Loucy (cell line): ENCODE results near the gene SEMA5B.

Experiments used
- H2AFZ ChIP-seq: fragments of 200-600 bp; sonication (generic); 2 replicates; pipeline ENCODE4 v1.6.0; 2016; ENCODE audit warnings: antibody characterized with exemption, mild to moderate bottlenecking, low read length, moderate library complexity
- H3F3A ChIP-seq: fragments of 200-600 bp; 2 replicates; pipeline ENCODE4 v1.6.0; 2016; ENCODE audit warnings: antibody characterized with exemption, low read depth, mild to moderate bottlenecking
- H3K27me3 ChIP-seq: fragments of 200-600 bp; sonication (generic); 2 replicates; pipeline ENCODE4 v1.6.1; 2014; ENCODE audit warnings: low read length, mild to moderate bottlenecking; ENCODE audit not compliant: insufficient read depth, poor library complexity, severe bottlenecking
- H3K36me3 ChIP-seq: fragments of 200-600 bp; sonication (generic); 2 replicates; pipeline ENCODE4 v1.6.1; 2016; ENCODE audit warnings: low read length; ENCODE audit not compliant: insufficient read depth
- H3K4me1 ChIP-seq: fragments of 200-600 bp; sonication (generic); 2 replicates; pipeline ENCODE4 v1.5.1; 2014; ENCODE audit warnings: low read length, mild to moderate bottlenecking; ENCODE audit not compliant: insufficient read depth, poor library complexity, severe bottlenecking
- H3K4me2 ChIP-seq: fragments of 200-600 bp; sonication (generic); 2 replicates; pipeline ENCODE4 v1.6.0; 2014; ENCODE audit warnings: antibody characterized with exemption, low read length, low read depth, mild to moderate bottlenecking; ENCODE audit not compliant: poor library complexity, severe bottlenecking
- H3K4me3 ChIP-seq: fragments of 200-600 bp; sonication (generic); 2 replicates; pipeline ENCODE4 v1.5.1; 2014; ENCODE audit warnings: low read length, mild to moderate bottlenecking, mixed read lengths; ENCODE audit not compliant: poor library complexity, severe bottlenecking
- H3K79me2 ChIP-seq: fragments of 200-600 bp; sonication (generic); 2 replicates; pipeline ENCODE4 v1.6.1; 2014; ENCODE audit warnings: low read length; ENCODE audit not compliant: insufficient read depth
- H3K9ac ChIP-seq: fragments of 200-600 bp; sonication (generic); 2 replicates; pipeline ENCODE4 v1.6.0; 2014; ENCODE audit warnings: mild to moderate bottlenecking, low read depth, low read length, moderate library complexity; ENCODE audit not compliant: poor library complexity, severe bottlenecking
- H3K9me2 ChIP-seq: fragments of 200-600 bp; sonication (generic); replicated peaks from 2 replicates; pipeline ENCODE4 v1.6.1; 2016; ENCODE audit warnings: low read depth, low read length, mixed read lengths
- H3K9me3 ChIP-seq: fragments of 200-600 bp; sonication (generic); 2 replicates; pipeline ENCODE4 v1.6.1; 2014; ENCODE audit warnings: mild to moderate bottlenecking, antibody characterized with exemption, low read length, low read depth; ENCODE audit not compliant: insufficient read depth
- H4K20me1 ChIP-seq: fragments of 200-600 bp; sonication (generic); 2 replicates; pipeline ENCODE4 v1.6.0; 2014; ENCODE audit warnings: antibody characterized with exemption, low read length, mild to moderate bottlenecking; ENCODE audit not compliant: insufficient read depth, poor library complexity, severe bottlenecking
- EZH2phosphoT487 ChIP-seq: fragments of 200-600 bp; IDR thresholded peaks from 2 replicates; pipeline ENCODE4 v1.6.1; 2018; ENCODE audit warnings: antibody characterized with exemption, mild to moderate bottlenecking, moderate library complexity, borderline replicate concordance
- TF ChIP-seq, protein P1 (sequence below): fragments of 200-600 bp; sonication (generic); conservative IDR thresholded peaks from 2 replicates; pipeline ENCODE4 v1.5.1; 2014; ENCODE audit warnings: mild to moderate bottlenecking, antibody characterized with exemption, low read length

The SEMA5B gene

GRCh38 chr3:122978569-122978968 is 49.0 kb downstream of the SEMA5B start:
- Histone ChIP-seq H3K4me3 (no peak overlapping the region), H3K4me1 (peaks cover 22% of the 10 kb centered on the region)

GRCh38 chr3:122977746-122978466 is 49.7 kb downstream of the SEMA5B start:
- Histone ChIP-seq H3F3A (no peaks in the 10 kb centered on the region), H2AFZ (no peak overlapping the region), H3K79me2 (no peaks in the 10 kb centered on the region), H3K9me3 (no peaks in the 10 kb centered on the region), H3K36me3 (no peaks in the 10 kb centered on the region), H3K27me3 (peaks cover 81% of the 10 kb centered on the region), H4K20me1 (peaks cover 3% of the 10 kb centered on the region), H3K4me1 (peaks cover 22% of the 10 kb centered on the region), H3K9ac (no peak overlapping the region), H3K9me2 (no peaks in the 10 kb centered on the region), H3K4me3 (no peak overlapping the region), H3K4me2 (no peak overlapping the region)
- TF ChIP-seq EZH2phosphoT487, result no peak

More at GRCh38 chr3:122978569-122978968, 49.0 kb downstream of the SEMA5B start:
- Histone ChIP-seq H4K20me1 (peaks cover 3% of the 10 kb centered on the region), H3K9me3 (no peaks in the 10 kb centered on the region), H3K27me3 (peaks cover 74% of the 10 kb centered on the region), H3K9me2 (no peaks in the 10 kb centered on the region), H3K4me2 (no peak overlapping the region), H3K36me3 (no peaks in the 10 kb centered on the region), H3K9ac (no peak overlapping the region), H3F3A (no peaks in the 10 kb centered on the region), H2AFZ (no peak overlapping the region), H3K79me2 (no peaks in the 10 kb centered on the region)
- TF ChIP-seq, protein P1, sequence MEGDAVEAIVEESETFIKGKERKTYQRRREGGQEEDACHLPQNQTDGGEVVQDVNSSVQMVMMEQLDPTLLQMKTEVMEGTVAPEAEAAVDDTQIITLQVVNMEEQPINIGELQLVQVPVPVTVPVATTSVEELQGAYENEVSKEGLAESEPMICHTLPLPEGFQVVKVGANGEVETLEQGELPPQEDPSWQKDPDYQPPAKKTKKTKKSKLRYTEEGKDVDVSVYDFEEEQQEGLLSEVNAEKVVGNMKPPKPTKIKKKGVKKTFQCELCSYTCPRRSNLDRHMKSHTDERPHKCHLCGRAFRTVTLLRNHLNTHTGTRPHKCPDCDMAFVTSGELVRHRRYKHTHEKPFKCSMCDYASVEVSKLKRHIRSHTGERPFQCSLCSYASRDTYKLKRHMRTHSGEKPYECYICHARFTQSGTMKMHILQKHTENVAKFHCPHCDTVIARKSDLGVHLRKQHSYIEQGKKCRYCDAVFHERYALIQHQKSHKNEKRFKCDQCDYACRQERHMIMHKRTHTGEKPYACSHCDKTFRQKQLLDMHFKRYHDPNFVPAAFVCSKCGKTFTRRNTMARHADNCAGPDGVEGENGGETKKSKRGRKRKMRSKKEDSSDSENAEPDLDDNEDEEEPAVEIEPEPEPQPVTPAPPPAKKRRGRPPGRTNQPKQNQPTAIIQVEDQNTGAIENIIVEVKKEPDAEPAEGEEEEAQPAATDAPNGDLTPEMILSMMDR, result no peak
- no peak for TF ChIP-seq EZH2phosphoT487

DNA sequence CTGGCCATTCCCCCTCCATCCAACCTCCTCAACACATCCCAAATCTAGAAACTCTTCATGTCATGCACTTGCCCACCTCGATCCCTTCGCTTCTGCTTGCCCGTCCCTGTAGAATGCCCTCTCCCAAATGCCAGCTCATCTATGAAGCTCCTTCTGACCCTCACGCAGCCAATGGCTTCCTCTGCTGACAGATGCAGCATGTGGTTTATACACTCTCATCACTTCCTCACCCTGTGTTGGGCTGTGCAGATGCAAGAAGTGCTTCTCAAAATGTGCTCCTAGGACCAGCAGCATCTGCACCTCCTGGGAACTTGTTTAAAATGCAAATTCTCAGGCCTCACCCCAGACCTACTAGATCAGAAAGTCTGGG is 51.7 kb downstream of the SEMA5B start:
- peaks cover 84% of the 10 kb centered on the region for H3K27me3 ChIP-seq
- H3K9ac ChIP-seq, result no peak overlapping the region
- no peaks in the 10 kb centered on the region for H3K9me2 ChIP-seq
- peak overlapping the region; percentile 68 for H3K4me2 ChIP-seq
- no peaks in the 10 kb centered on the region for H3K36me3 ChIP-seq
- no peaks in the 10 kb centered on the region for H3K79me2 ChIP-seq
- no peak overlapping the region for H2AFZ ChIP-seq
- TF ChIP-seq, protein P1, result no peak
- peaks cover 3% of the 10 kb centered on the region for H4K20me1 ChIP-seq
- no peaks in the 10 kb centered on the region for H3K9me3 ChIP-seq
- H3F3A ChIP-seq, result no peaks in the 10 kb centered on the region
- peak overlapping the region; percentile 54 for H3K4me3 ChIP-seq
- peaks cover 22% of the 10 kb centered on the region for H3K4me1 ChIP-seq
